Body of pancreas (tissue), 4 donors: ENCODE results near the gene FAS. TPM values are rescaled to one million over a fixed set of nuclear protein-coding genes. Genes with fewer than 3 reads are reported as not detected.

Experiments used
- ATAC-seq: fragments of 150-250 bp; one replicate; pipeline ENCODE4 v1.9.1; 2016
- DNase-seq, 4 donors: peaks; one replicate each; pipeline ENCODE4 v3.0.0-alpha.2; 2019
- H3K27ac ChIP-seq, 4 donors: fragments of 200-600 bp; sonication (generic); 1 replicate in 3 of 4; 2 replicates in 1 of 4; pipeline versions ENCODE4 v1.5.1 to v1.6.1; 2016 to 2019; ENCODE audit warnings: mild to moderate bottlenecking in 1 of 4, mixed read lengths in 1 of 4, moderate library complexity in 1 of 4
- H3K27me3 ChIP-seq, 2 donors: fragments of 200-600 bp; sonication (generic); one replicate each; pipeline ENCODE4 v1.6.0; 2016; ENCODE audit warnings: mild to moderate bottlenecking in 1 of 2
- H3K36me3 ChIP-seq, 2 donors: fragments of 200-600 bp; sonication (generic); replicated peaks in 1 of 2; 2 replicates each; pipeline ENCODE4 v1.5.1; 2016; ENCODE audit warnings: low read depth in 2 of 2; ENCODE audit not compliant: insufficient read depth in 1 of 2
- H3K4me1 ChIP-seq: fragments of 200-600 bp; sonication (generic); one replicate; pipeline ENCODE4 v1.6.0; 2016
- H3K4me3 ChIP-seq, 2 donors: fragments of 200-600 bp; sonication (generic); 1 replicate in 1 of 2; 2 replicates in 1 of 2; pipeline ENCODE4 v1.5.1; 2016 to 2019
- H3K9me3 ChIP-seq, 3 donors: fragments of 200-600 bp; sonication (generic); 1 replicate in 2 of 3; 2 replicates in 1 of 3; pipeline ENCODE4 v1.5.1; 2016
- CTCF ChIP-seq, 7 experiments: fragments of 450-650 bp in 4 of 7; fragments of 200-600 bp in 3 of 7; sonication (generic) in 3 of 7; IDR thresholded peaks; one replicate each; pipeline ENCODE4 v1.5.1; 2016 to 2019; ENCODE audit warnings: antibody characterized with exemption in 7 of 7
- POLR2A ChIP-seq, 3 donors: fragments of 450-650 bp; IDR thresholded peaks; one replicate each; pipeline ENCODE4 v1.6.1; 2016; ENCODE audit warnings: antibody characterized with exemption in 3 of 3, mild to moderate bottlenecking in 2 of 3
- WGBS, 2 donors: methylation state at CpG; one replicate each; pipeline ENCODE4 v1.1.5; 2017; 5-methylcytosine and 5-hydroxymethylcytosine counted together
- intact Hi-C: fragments of 100-400 bp; cut with DNase I; formaldehyde crosslinking; loops from one replicate; pipeline ENCODE4 v1.15.1; 2023
- total RNA-seq, 2 donors: library from RNA; depleted of rRNA; stranded (reverse); fragments of >200 nt; gene quantifications; one replicate each; pipeline ENCODE4 v1.1.0, GENCODE V29; 2016

Gene FAS
- total RNA-seq, 2 donors from 2014 or later = 13.7 to 22.1 TPM

- intact Hi-C loops = no loop called here
- DNase-seq (no peak), ATAC-seq (no peak)
- H3K4me3 ChIP-seq = no peak within 1 kb of the TSS
- H3K9me3 ChIP-seq = no peaks in the 10 kb centered on the region
- TF ChIP-seq CTCF (IDR thresholded peaks at IDR 0.05) = no peak
- TF ChIP-seq POLR2A (IDR thresholded peaks at IDR 0.05) = peak in 1 of 3 donors; percentile 27
- no peaks in the 10 kb centered on the region for H3K4me1 ChIP-seq
- H3K36me3 ChIP-seq = no peaks in the 10 kb centered on the region
- 70 to 75% methylated on average over 6 to 8 of the region's 8 CpGs for WGBS, 2 donors
- H3K27me3 ChIP-seq = no peaks in the 10 kb centered on the region
- no peak within 1 kb of the TSS for H3K27ac ChIP-seq
Observed at GRCh38 chr10:88952647-88953111, 37.9 kb upstream of the FAS start, which contains the start of gene ACTA2. TSS of gene ACTA2 (minus strand) at chr10:88952773. CDS start at chr10:88948930, 3,843 bp downstream.

- TF ChIP-seq CTCF (IDR thresholded peaks at IDR 0.05) = no peak
- ATAC-seq = no peak
- H3K27ac ChIP-seq = no peak overlapping the region
- DNase-seq = no peak
- H3K4me3 ChIP-seq = no peak overlapping the region
- no peaks in the 10 kb centered on the region for H3K27me3 ChIP-seq
- H3K36me3 ChIP-seq = no peaks in the 10 kb centered on the region
- WGBS, 2 donors = 83 to 85% methylated on average over 5 of the region's 5 CpGs
- no peaks in the 10 kb centered on the region for H3K4me1 ChIP-seq
- intact Hi-C loops = no loop called here
- no peaks in the 10 kb centered on the region for H3K9me3 ChIP-seq
Observed at GRCh38 chr10:88953662-88954061, 36.9 kb upstream of the FAS start.

- intact Hi-C loops = no loop called here
- no peak overlapping the region for H3K27ac ChIP-seq
- H3K4me1 ChIP-seq = no peaks in the 10 kb centered on the region
- no peak overlapping the region for H3K4me3 ChIP-seq
- DNase-seq (no peak), ATAC-seq (no peak)
- no peaks in the 10 kb centered on the region for H3K36me3 ChIP-seq
- H3K9me3 ChIP-seq = no peaks in the 10 kb centered on the region
- H3K27me3 ChIP-seq = no peaks in the 10 kb centered on the region
- 84 to 90% methylated on average over 4 of the region's 4 CpGs for WGBS, 2 donors
- TF ChIP-seq CTCF (IDR thresholded peaks at IDR 0.05) = no peak
- TF ChIP-seq POLR2A (IDR thresholded peaks at IDR 0.05) = no peak
Observed at GRCh38 chr10:88954458-88955083, 36.0 kb upstream of the FAS start.

GRCh38 chr10:88957381-88957780 is 33.2 kb upstream of the FAS start:
- DNase-seq (no peak), ATAC-seq (no peak)
- TF ChIP-seq CTCF (IDR thresholded peaks at IDR 0.05) (no peak), POLR2A (IDR thresholded peaks at IDR 0.05) (no peak)
- no peaks in the 10 kb centered on the region for H3K36me3 ChIP-seq
- H3K27ac ChIP-seq = no peak overlapping the region
- intact Hi-C loops = no loop called here
- 28 to 42% methylated on average over 1 of the region's 1 CpG for WGBS, 2 donors
- no peaks in the 10 kb centered on the region for H3K9me3 ChIP-seq
- H3K4me3 ChIP-seq = no peak overlapping the region
- no peaks in the 10 kb centered on the region for H3K27me3 ChIP-seq
- no peaks in the 10 kb centered on the region for H3K4me1 ChIP-seq

- Histone ChIP-seq H3K27ac (no peak overlapping the region), H3K9me3 (no peaks in the 10 kb centered on the region), H3K27me3 (no peaks in the 10 kb centered on the region), H3K4me3 (no peak overlapping the region), H3K36me3 (no peaks in the 10 kb centered on the region), H3K4me1 (no peaks in the 10 kb centered on the region)
- WGBS, 2 donors = 93 to 94% methylated on average over 6 of the region's 6 CpGs
- ATAC-seq (no peak), DNase-seq (no peak)
- intact Hi-C loops = no loop called here
- TF ChIP-seq CTCF (IDR thresholded peaks at IDR 0.05) = no peak
- no peak for TF ChIP-seq POLR2A (IDR thresholded peaks at IDR 0.05)
Observed at GRCh38 chr10:88958721-88959120, 31.9 kb upstream of the FAS start.
